Fibroblast of lung (primary cell): ENCODE results near the gene TSPO. TPM values are rescaled to one million over a fixed set of nuclear protein-coding genes. Genes with fewer than 3 reads are reported as not detected.

Source experiments
- DNase-seq, 2 donors: peaks; one replicate each; pipeline versions ENCODE4 v3.0.0 to v3.0.0-alpha.2; 2010; ENCODE audit warnings: low read depth in 2 of 2
- H2AFZ ChIP-seq: 2 replicates; pipeline ENCODE4 v1.5.1; 2012; ENCODE audit warnings: low read length, control low read depth, inconsistent platforms
- H3K27ac ChIP-seq: 2 replicates; pipeline ENCODE4 v1.5.1; 2011; ENCODE audit warnings: low read length, control low read depth; ENCODE audit not compliant: insufficient read depth
- H3K27me3 ChIP-seq: 2 replicates; pipeline ENCODE4 v1.5.1; 2011; ENCODE audit warnings: mild to moderate bottlenecking, low read length; ENCODE audit not compliant: control insufficient read depth, insufficient read depth
- H3K36me3 ChIP-seq: 2 replicates; pipeline ENCODE4 v1.5.1; 2011; ENCODE audit warnings: low read length; ENCODE audit not compliant: control insufficient read depth, insufficient read depth
- H3K4me1 ChIP-seq: 2 replicates; pipeline ENCODE4 v1.5.1; 2011; ENCODE audit warnings: low read length; ENCODE audit not compliant: control insufficient read depth, insufficient read depth; ENCODE audit errors: extremely low read depth
- H3K4me2 ChIP-seq: 2 replicates; pipeline ENCODE4 v1.5.1; 2011; ENCODE audit warnings: low read length, control low read depth; ENCODE audit not compliant: insufficient read depth; ENCODE audit errors: extremely low read depth
- H3K4me3 ChIP-seq, 4 experiments: fragments of 200-600 bp in 1 of 4; sonication (generic) in 1 of 4; replicated peaks in 1 of 4; 2 replicates each; pipeline ENCODE4 v1.5.1; 2011 to 2016; ENCODE audit warnings: low read length in 4 of 4, low read depth in 3 of 4, mild to moderate bottlenecking in 3 of 4, control low read depth in 2 of 4, inconsistent platforms in 1 of 4, mixed read lengths in 1 of 4; ENCODE audit not compliant: insufficient read depth in 1 of 4; ENCODE audit errors: control extremely low read depth in 1 of 4
- H3K79me2 ChIP-seq: 2 replicates; pipeline ENCODE4 v1.5.1; 2012; ENCODE audit warnings: mild to moderate bottlenecking, low read length, inconsistent platforms; ENCODE audit not compliant: control insufficient read depth, insufficient read depth
- H3K9ac ChIP-seq: 2 replicates; pipeline ENCODE4 v1.5.1; 2011; ENCODE audit warnings: mild to moderate bottlenecking, low read length, control low read depth; ENCODE audit not compliant: insufficient read depth
- H3K9me3 ChIP-seq: 2 replicates; pipeline ENCODE4 v1.5.1; 2012; ENCODE audit warnings: low read depth, low read length; ENCODE audit not compliant: control insufficient read depth, insufficient read depth
- H4K20me1 ChIP-seq: 2 replicates; pipeline ENCODE4 v1.5.1; 2011; ENCODE audit warnings: low read length; ENCODE audit not compliant: control insufficient read depth, insufficient read depth; ENCODE audit errors: extremely low read depth
- EZH2 ChIP-seq: IDR thresholded peaks from 2 replicates; pipeline ENCODE4 v1.5.1; 2012; ENCODE audit warnings: low read length, control low read depth, mild to moderate bottlenecking; ENCODE audit errors: missing control alignments
- polyA plus RNA-seq, 2 donors: library from polyadenylated mRNA; depleted of rRNA in 1 of 2; stranded (reverse) in 1 of 2; unstranded in 1 of 2; fragments of >200 nt; gene quantifications; 2 replicates each; pipeline ENCODE4 v1.2.1, GENCODE V29; 2011 to 2012; ENCODE audit warnings: missing spikeins in 1 of 2
- total RNA-seq: library from RNA; depleted of rRNA; stranded (reverse); fragments of >200 nt; gene quantifications from 2 replicates; pipeline ENCODE4 v1.2.1, GENCODE V29; 2014
- TF ChIP-seq, protein P1 (sequence below), 2 donors: IDR thresholded peaks in 1 of 2; conservative IDR thresholded peaks in 1 of 2; 1 replicate in 1 of 2; 2 replicates in 1 of 2; pipeline ENCODE4 v1.5.1; 2011 to 2012; ENCODE audit warnings: low read length in 2 of 2, control low read depth in 1 of 2, inconsistent platforms in 1 of 2, low read depth in 1 of 2, mild to moderate bottlenecking in 1 of 2

Gene TSPO
- total and polyA plus RNA-seq, 2 donors (not counting 1 experiment from before 2014, with no cell fraction given): 47.5 to 243 TPM

- no peaks in the 10 kb centered on the region for H3K79me2 ChIP-seq
- H3K27me3 ChIP-seq: no peaks in the 10 kb centered on the region
- no peak overlapping the region for H3K4me3 ChIP-seq
- peaks cover 20% of the 10 kb centered on the region for H3K36me3 ChIP-seq
- H3K9me3 ChIP-seq: no peaks in the 10 kb centered on the region
- H3K4me1 ChIP-seq: no peaks in the 10 kb centered on the region
- DNase-seq: no peak
- H3K4me2 ChIP-seq: no peak overlapping the region
- no peak for TF ChIP-seq EZH2
- TF ChIP-seq, protein P1, sequence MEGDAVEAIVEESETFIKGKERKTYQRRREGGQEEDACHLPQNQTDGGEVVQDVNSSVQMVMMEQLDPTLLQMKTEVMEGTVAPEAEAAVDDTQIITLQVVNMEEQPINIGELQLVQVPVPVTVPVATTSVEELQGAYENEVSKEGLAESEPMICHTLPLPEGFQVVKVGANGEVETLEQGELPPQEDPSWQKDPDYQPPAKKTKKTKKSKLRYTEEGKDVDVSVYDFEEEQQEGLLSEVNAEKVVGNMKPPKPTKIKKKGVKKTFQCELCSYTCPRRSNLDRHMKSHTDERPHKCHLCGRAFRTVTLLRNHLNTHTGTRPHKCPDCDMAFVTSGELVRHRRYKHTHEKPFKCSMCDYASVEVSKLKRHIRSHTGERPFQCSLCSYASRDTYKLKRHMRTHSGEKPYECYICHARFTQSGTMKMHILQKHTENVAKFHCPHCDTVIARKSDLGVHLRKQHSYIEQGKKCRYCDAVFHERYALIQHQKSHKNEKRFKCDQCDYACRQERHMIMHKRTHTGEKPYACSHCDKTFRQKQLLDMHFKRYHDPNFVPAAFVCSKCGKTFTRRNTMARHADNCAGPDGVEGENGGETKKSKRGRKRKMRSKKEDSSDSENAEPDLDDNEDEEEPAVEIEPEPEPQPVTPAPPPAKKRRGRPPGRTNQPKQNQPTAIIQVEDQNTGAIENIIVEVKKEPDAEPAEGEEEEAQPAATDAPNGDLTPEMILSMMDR (conservative IDR thresholded peaks at IDR 0.05 in 1 of 2, IDR thresholded peaks at IDR 0.05 in 1 of 2; ENCODE audit: low read depth in 1 of 2, low read length in 2 of 2): no peak
- H3K27ac ChIP-seq: no peak overlapping the region
- H4K20me1 ChIP-seq: no peaks in the 10 kb centered on the region
- H2AFZ ChIP-seq: no peak overlapping the region
- H3K9ac ChIP-seq: no peak overlapping the region
These were observed 22.2 kb downstream of the TSPO start for GRCh38 chr22:43173566-43173965.

DNA sequence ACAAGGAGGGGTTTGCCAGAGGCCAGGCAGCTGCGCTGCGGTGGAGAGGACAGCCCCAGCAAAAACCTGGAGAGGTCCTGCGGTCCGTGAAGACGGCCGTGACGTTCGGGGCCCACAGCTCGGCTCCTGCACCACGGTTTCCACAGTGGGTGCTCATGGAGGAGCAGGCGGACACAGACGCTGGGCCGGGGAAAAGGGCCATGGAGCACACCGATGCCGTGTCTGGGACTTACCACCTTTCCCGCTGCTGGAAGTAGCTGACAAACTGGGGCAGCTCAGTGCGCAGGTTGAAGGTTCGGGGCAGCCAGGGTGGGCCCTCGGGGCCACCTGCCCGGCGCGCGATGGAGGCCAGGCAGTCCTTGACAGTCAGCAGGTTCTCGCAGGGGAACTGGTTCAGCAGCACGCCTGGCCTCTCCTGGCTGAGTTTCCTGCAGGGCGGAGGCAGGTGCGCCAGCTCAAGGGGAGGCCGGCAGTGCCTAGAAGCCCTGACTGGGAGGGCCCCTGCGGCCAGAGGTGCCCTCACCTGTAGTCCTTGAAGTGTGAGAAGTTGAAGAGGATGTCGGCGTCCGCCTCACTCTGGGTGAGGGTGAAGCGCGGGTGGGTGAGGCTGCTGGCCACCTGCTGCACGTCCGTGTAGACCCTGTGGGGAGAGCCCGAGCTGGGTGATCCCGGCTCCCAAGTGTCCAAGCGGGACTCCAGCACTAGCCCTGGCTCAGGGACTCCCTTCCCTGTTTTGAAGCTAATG lies 22.8 kb downstream of the TSPO start:
- Histone ChIP-seq H3K4me3 (no peak overlapping the region), H3K27me3 (no peaks in the 10 kb centered on the region), H3K9me3 (no peaks in the 10 kb centered on the region), H3K9ac (no peak overlapping the region), H2AFZ (no peak overlapping the region), H3K36me3 (peaks cover 24% of the 10 kb centered on the region), H3K79me2 (no peaks in the 10 kb centered on the region), H3K27ac (no peak overlapping the region), H3K4me2 (no peak overlapping the region), H4K20me1 (no peaks in the 10 kb centered on the region), H3K4me1 (no peaks in the 10 kb centered on the region)
- TF ChIP-seq EZH2: no peak
- TF ChIP-seq, protein P1 (conservative IDR thresholded peaks at IDR 0.05 in 1 of 2, IDR thresholded peaks at IDR 0.05 in 1 of 2; ENCODE audit: low read depth in 1 of 2, low read length in 2 of 2): no peak
- no peak for DNase-seq

DNA sequence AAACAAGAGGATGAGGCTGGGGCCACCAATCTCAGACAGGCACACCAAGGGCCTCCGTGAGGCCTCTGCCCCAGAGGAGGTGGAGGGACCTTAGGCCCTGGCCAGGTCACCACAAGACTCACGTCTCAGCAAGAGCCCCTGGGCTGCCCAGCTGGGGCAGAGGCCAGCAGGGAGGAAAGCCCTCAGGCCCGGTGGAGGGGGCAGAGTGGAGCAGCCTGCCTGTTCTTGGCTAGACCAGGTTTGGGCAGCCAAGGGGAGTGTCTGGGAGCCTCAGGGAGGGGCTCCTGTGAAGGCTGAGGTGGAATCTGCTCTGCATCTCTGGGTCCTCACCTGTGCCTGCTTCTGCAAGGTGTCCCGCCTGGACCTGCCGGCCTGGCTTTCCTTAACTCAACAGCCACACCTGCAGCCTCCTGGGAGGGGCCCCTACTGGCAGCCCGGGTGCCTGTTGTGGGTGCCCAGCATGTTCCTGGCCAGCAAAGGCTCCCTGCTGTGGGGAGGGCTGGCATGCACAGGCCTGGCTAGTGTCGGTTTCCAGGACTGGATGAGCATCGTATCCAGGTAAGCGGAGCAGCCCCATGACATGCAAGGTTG lies 23.7 kb downstream of the TSPO start:
- no peak overlapping the region for H3K4me3 ChIP-seq
- H3K4me1 ChIP-seq: no peaks in the 10 kb centered on the region
- H2AFZ ChIP-seq: no peak overlapping the region
- H3K9ac ChIP-seq: no peak overlapping the region
- no peaks in the 10 kb centered on the region for H3K79me2 ChIP-seq
- no peak for DNase-seq
- H3K27me3 ChIP-seq: no peaks in the 10 kb centered on the region
- no peaks in the 10 kb centered on the region for H4K20me1 ChIP-seq
- TF ChIP-seq EZH2: no peak
- TF ChIP-seq, protein P1 (conservative IDR thresholded peaks at IDR 0.05 in 1 of 2, IDR thresholded peaks at IDR 0.05 in 1 of 2; ENCODE audit: low read depth in 1 of 2, low read length in 2 of 2): no peak
- no peaks in the 10 kb centered on the region for H3K9me3 ChIP-seq
- H3K4me2 ChIP-seq: no peak overlapping the region
- H3K36me3 ChIP-seq: peaks cover 30% of the 10 kb centered on the region
- H3K27ac ChIP-seq: no peak overlapping the region
